Skeletal muscle satellite cell (primary cell): ENCODE results near the gene DTNB.
A peak's percentile ranks its signal among the peaks of the same experiment; 100 is the strongest.
"Not testable (repeated sequence)": the region's sequence is repeated elsewhere in the genome, so short reads cannot be mapped to it uniquely, and the experiment has no call there.

Experiments used
- H3K27me3 ChIP-seq: 2 replicates; pipeline ENCODE4 v1.7.0; 2013; ENCODE audit warnings: low read length; ENCODE audit not compliant: control insufficient read depth, insufficient read depth
- H3K36me3 ChIP-seq: 2 replicates; pipeline ENCODE4 v1.7.0; 2013; ENCODE audit warnings: mild to moderate bottlenecking, control low read depth, low read length; ENCODE audit not compliant: insufficient read depth
- H3K4me1 ChIP-seq: 2 replicates; pipeline ENCODE4 v1.7.0; 2013; ENCODE audit warnings: low read length; ENCODE audit not compliant: control insufficient read depth, insufficient read depth
- H3K4me2 ChIP-seq: 2 replicates; pipeline ENCODE4 v1.7.0; 2013; ENCODE audit warnings: mild to moderate bottlenecking, low read length
- H3K4me3 ChIP-seq: 2 replicates; pipeline ENCODE4 v1.7.0; 2013; ENCODE audit warnings: low read length
- H3K9ac ChIP-seq: 2 replicates; pipeline ENCODE4 v1.7.0; 2013; ENCODE audit warnings: mild to moderate bottlenecking, low read depth, low read length, moderate library complexity
- H3K9me3 ChIP-seq: replicated peaks from 2 replicates; pipeline ENCODE4 v1.7.0; 2013; ENCODE audit warnings: mild to moderate bottlenecking, control low read depth, low read length

The DTNB gene

DNA sequence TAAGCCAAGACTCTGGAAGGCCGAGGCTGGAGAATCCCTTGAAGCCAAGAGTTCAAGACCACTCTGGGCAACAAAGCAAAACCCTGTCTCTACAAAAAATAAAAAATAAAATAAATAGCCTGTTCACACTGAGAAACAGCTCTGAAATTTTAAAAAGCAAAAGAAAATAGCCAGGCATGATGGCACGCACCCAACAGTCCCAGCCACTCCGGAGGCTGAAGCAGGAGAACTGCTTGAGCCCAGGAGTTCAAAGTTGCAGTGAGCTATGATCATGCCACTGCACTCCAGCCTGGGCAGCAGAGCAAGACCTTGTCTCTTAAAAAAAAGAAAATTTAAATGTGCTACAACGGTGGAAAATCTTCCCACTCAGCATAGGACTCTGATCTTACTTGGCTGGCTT is 52.7 kb downstream of the DTNB start:
- no peaks in the 10 kb centered on the region for H3K27me3 ChIP-seq
- H3K4me3 ChIP-seq, result no peak overlapping the region
- no peak overlapping the region for H3K4me2 ChIP-seq
- H3K4me1 ChIP-seq, result peaks cover 32% of the 10 kb centered on the region
- H3K9ac ChIP-seq, result no peak overlapping the region
- H3K36me3 ChIP-seq, result peaks cover 2% of the 10 kb centered on the region
- H3K9me3 ChIP-seq, result no peaks in the 10 kb centered on the region

- Histone ChIP-seq H3K36me3 (no peaks in the 10 kb centered on the region), H3K27me3 (no peaks in the 10 kb centered on the region), H3K4me3 (no peak overlapping the region), H3K9ac (no peak overlapping the region), H3K4me1 (peaks cover 33% of the 10 kb centered on the region), H3K4me2 (no peak overlapping the region), H3K9me3 (no peaks in the 10 kb centered on the region)
Observed at GRCh38 chr2:25620077-25620476, 53.3 kb downstream of the DTNB start.

DNA sequence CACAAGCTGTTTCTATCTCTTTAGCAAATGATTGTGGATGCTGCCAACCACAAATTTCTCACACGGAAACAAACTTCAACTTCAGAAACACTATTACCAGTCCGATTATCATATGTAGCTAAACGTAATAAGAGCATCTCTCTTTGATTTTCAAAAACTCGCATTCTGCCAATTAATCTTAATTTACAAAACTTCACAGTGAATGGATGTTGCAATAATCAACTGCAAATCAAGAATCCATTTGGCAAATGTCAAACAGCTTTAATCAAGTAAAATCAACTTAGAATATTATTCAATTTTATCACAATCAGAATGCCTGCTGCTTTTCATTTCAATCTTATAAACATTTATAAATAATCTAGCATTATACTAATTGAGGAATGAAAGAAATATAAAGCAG is 54.2 kb downstream of the DTNB start:
- no peaks in the 10 kb centered on the region for H3K36me3 ChIP-seq

GRCh38 chr2:25618676-25619075 is 54.7 kb downstream of the DTNB start:
- Histone ChIP-seq H3K4me2 (peak overlapping the region; percentile 78), H3K9ac (peak overlapping the region; percentile 74), H3K4me3 (peak overlapping the region; percentile 48), H3K36me3 (no peaks in the 10 kb centered on the region), H3K9me3 (no peaks in the 10 kb centered on the region), H3K4me1 (peaks cover 33% of the 10 kb centered on the region), H3K27me3 (no peaks in the 10 kb centered on the region)

More for the DNA sequence above, 54.2 kb downstream of the DTNB start:
- peak overlapping the region; percentile 41 for H3K4me2 ChIP-seq
- H3K9me3 ChIP-seq, result no peaks in the 10 kb centered on the region
- H3K4me3 ChIP-seq, result no peak overlapping the region
- H3K9ac ChIP-seq, result no peak overlapping the region
- peaks cover 33% of the 10 kb centered on the region for H3K4me1 ChIP-seq
- H3K27me3 ChIP-seq, result no peaks in the 10 kb centered on the region

DNA sequence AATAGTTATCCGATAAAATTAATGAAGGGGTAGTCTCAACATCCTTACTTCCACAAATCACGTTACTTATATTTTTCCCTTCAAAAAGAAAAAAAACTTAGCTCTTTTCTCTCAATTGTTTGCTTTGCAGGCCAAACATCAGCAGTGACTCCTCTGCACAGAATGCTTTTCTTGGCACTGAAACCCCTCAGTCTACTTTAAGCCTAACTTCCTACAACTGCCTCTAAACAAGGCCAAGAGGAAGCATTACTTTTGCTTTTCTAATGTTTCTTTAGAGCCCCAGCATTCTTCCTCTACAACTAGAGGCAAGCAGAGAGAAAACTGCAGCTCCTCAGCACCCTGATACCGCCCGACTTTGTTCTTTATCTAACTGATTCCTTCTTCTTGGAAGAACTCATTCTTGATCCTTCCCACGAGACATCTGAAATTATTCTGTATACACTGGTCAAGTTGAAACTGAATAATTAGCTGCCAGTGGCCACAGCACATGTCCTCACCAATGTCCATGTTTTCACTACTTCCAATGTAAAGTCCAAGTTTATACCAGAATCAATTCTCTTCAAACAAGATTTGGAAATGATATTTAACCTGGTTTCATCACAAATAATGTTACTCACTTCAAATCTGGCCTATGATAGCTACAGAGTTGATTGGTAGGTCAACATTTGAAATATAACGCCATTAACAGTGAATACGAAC is 55.3 kb downstream of the DTNB start:
- Histone ChIP-seq H3K4me1 (peaks cover 33% of the 10 kb centered on the region), H3K27me3 (no peaks in the 10 kb centered on the region), H3K36me3 (no peaks in the 10 kb centered on the region), H3K4me2 (peak overlapping the region; percentile 78), H3K4me3 (peak overlapping the region; percentile 48), H3K9me3 (no peaks in the 10 kb centered on the region), H3K9ac (peak overlapping the region; percentile 74)

DNA sequence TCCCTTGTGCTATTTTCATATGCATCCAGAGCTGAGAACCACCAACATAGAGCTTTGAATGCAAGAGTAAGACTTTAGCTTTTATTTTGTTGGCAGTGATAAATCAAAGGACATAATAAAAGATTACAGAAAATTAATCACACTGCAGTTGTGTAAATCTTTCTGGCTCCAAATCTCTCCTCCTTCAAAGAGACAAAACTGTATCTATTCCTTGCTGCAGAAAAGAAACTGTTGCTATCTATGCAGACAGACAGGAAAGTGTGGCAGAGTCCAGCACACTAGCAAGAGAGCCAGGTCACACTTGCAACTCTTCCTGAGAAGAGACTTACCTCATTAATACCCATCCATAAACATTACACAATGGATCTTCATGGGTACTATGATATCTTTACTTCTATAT is 57.5 kb downstream of the DTNB start:
- Histone ChIP-seq H3K4me3 (no peak overlapping the region), H3K9ac (no peak overlapping the region), H3K4me2 (no peak overlapping the region), H3K27me3 (no peaks in the 10 kb centered on the region), H3K9me3 (no peaks in the 10 kb centered on the region), H3K36me3 (no peaks in the 10 kb centered on the region), H3K4me1 (peaks cover 33% of the 10 kb centered on the region)

- Histone ChIP-seq H3K4me1 (peaks cover 33% of the 10 kb centered on the region), H3K9me3 (no peaks in the 10 kb centered on the region), H3K9ac (no peak overlapping the region), H3K36me3 (no peaks in the 10 kb centered on the region), H3K4me2 (no peak overlapping the region), H3K4me3 (no peak overlapping the region), H3K27me3 (no peaks in the 10 kb centered on the region)
Observed at GRCh38 chr2:25615386-25615785, 58.0 kb downstream of the DTNB start.

- Histone ChIP-seq H3K27me3 (no peaks in the 10 kb centered on the region), H3K9me3 (no peaks in the 10 kb centered on the region), H3K4me2 (no peak overlapping the region), H3K4me3 (no peak overlapping the region), H3K4me1 (peaks cover 29% of the 10 kb centered on the region), H3K36me3 (no peaks in the 10 kb centered on the region), H3K9ac (no peak overlapping the region)
Observed at GRCh38 chr2:25614711-25615110, 58.7 kb downstream of the DTNB start.

DNA sequence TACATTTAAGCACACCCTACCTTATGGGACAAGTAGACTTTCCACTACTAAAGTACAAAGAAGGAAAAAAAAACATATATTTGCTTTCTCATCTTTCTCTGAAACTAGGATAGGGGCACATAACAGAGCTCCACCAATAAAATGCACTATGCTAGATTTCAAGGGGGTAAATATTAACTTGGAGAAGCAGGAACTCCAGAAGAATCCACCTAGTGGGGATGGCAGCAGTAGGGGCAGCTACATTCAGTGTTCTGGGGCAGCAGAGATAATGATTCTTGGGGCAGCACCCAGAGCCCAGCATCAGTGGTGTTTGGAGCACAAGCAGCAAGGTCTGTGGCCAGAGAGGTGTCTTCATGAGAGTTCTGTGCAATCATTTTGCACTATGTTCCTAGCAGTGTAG is 64.7 kb downstream of the DTNB start:
- H3K4me1 ChIP-seq, result no peaks in the 10 kb centered on the region
- H3K27me3 ChIP-seq, result no peaks in the 10 kb centered on the region
- H3K9ac ChIP-seq, result no peak overlapping the region
- H3K36me3 ChIP-seq, result no peaks in the 10 kb centered on the region
- H3K4me3 ChIP-seq, result no peak overlapping the region
- no peak overlapping the region for H3K4me2 ChIP-seq
- no peaks in the 10 kb centered on the region for H3K9me3 ChIP-seq

DNA sequence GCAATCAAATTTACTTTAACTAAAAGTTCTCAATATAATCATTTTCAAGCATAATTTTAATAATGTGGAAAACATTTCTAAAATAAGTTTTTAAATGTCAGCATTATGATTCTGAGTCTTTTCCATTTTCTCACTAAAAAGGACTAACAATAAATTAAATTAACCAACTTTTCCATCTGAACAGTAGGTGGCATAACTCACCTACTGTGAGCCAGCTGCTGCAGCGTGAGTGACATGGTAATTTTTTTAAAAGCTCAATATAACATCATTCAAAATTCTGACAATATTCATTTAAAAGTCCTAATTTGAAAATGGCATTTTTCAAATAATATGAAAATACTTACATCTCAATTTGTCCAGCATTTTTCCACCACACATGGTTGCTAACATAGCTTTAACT is 66.5 kb downstream of the DTNB start:
- Histone ChIP-seq H3K36me3 (no peaks in the 10 kb centered on the region), H3K9ac (no peak overlapping the region), H3K4me1 (no peaks in the 10 kb centered on the region), H3K27me3 (no peaks in the 10 kb centered on the region), H3K9me3 (no peaks in the 10 kb centered on the region), H3K4me2 (no peak overlapping the region), H3K4me3 (no peak overlapping the region)

GRCh38 chr2:25602333-25602723 is 71.0 kb downstream of the DTNB start:
- Histone ChIP-seq H3K4me1 (no peaks in the 10 kb centered on the region), H3K4me2 (no peak overlapping the region), H3K9me3 (no peaks in the 10 kb centered on the region), H3K27me3 (no peaks in the 10 kb centered on the region), H3K9ac (no peak overlapping the region), H3K4me3 (no peak overlapping the region), H3K36me3 (no peaks in the 10 kb centered on the region)

DNA sequence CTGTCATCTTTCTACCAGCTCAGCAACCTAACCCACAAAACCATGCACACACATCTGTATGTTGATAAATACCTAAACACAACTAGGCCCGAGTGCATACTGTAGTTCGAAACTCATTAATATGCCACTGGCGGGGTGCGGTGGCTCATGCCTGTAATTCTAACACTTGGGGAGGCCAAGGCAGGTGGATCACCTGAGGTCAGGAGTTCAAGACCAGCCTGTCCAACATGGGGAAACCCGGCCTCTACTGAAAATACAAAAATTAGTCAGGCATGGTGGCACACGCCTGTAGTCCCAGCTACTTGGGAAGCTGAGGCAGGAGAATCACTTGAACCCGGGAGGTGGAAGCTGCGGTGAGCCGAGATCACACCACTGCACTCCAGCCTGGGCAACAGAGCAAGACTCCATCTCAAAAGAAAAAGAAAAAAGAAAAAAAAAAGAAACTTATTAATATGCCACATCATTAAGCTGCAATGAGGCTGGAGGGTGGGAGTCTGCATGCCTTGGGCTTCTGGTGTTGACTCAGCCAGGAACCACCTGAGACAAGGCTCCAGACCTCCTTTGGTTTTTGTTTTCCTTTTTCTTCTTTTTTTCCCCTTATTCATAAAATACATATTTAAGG is 71.6 kb downstream of the DTNB start:
- H3K9me3 ChIP-seq, H3K4me1 ChIP-seq, H3K9ac ChIP-seq, H3K36me3 ChIP-seq, H3K4me3 ChIP-seq, H3K27me3 ChIP-seq, H3K4me2 ChIP-seq: not testable (repeated sequence)
